Neuronal stem cell (in vitro differentiated cells): ENCODE data around the gene STOML1.
A peak's percentile ranks its signal among the peaks of the same experiment; 100 is the strongest.

ENCODE experiments used
- DNase-seq: peaks from one replicate; pipeline ENCODE4 v3.0.0-alpha.2; 2013; ENCODE audit warnings: low spot score
- H2AFZ ChIP-seq: one replicate; pipeline ENCODE4 v1.6.1; 2013; ENCODE audit warnings: mild to moderate bottlenecking, low read length, inconsistent platforms
- H2AK5ac ChIP-seq: 2 replicates; pipeline ENCODE4 v1.6.1; 2013; ENCODE audit warnings: low read depth, mild to moderate bottlenecking, inconsistent platforms, low read length, moderate library complexity, mixed read lengths
- H2BK120ac ChIP-seq: 2 replicates; pipeline ENCODE4 v1.6.1; 2013; ENCODE audit warnings: low read depth, mild to moderate bottlenecking, inconsistent platforms, low read length, moderate library complexity, mixed read lengths
- H2BK12ac ChIP-seq: one replicate; pipeline ENCODE4 v1.6.1; 2013; ENCODE audit warnings: low read length, inconsistent platforms
- H2BK15ac ChIP-seq: 2 replicates; pipeline ENCODE4 v1.6.1; 2013; ENCODE audit warnings: mild to moderate bottlenecking, low read length, inconsistent platforms, mixed read lengths
- H2BK5ac ChIP-seq: one replicate; pipeline ENCODE4 v1.6.1; 2013; ENCODE audit warnings: inconsistent platforms, mild to moderate bottlenecking, low read length, moderate library complexity
- H3K14ac ChIP-seq: one replicate; pipeline ENCODE4 v1.6.1; 2013; ENCODE audit warnings: low read length, inconsistent platforms
- H3K18ac ChIP-seq: 2 replicates; pipeline ENCODE4 v1.6.1; 2013; ENCODE audit warnings: low read length, inconsistent platforms
- H3K23ac ChIP-seq: 2 replicates; pipeline ENCODE4 v1.6.1; 2013; ENCODE audit warnings: low read depth, mild to moderate bottlenecking, mixed read lengths, low read length, inconsistent platforms; ENCODE audit not compliant: poor library complexity
- H3K27ac ChIP-seq: replicated peaks from 3 replicates; pipeline ENCODE4 v1.5.1; 2013; ENCODE audit warnings: low read length, inconsistent platforms
- H3K27me3 ChIP-seq, 3 experiments: 2 replicates each; pipeline ENCODE4 v1.6.1; 2013; ENCODE audit warnings: low read length in 3 of 3, mild to moderate bottlenecking in 2 of 3, inconsistent platforms in 1 of 3, low read depth in 1 of 3, mixed read lengths in 1 of 3, moderate library complexity in 1 of 3; ENCODE audit not compliant: control insufficient read depth in 3 of 3, insufficient read depth in 3 of 3
- H3K36me3 ChIP-seq, 2 donors: replicated peaks in 1 of 2; 2 replicates each; pipeline ENCODE4 v1.6.1; 2013; ENCODE audit warnings: low read length in 2 of 2; ENCODE audit not compliant: control insufficient read depth in 2 of 2, insufficient read depth in 2 of 2
- H3K4ac ChIP-seq: 2 replicates; pipeline ENCODE4 v1.6.1; 2013; ENCODE audit warnings: inconsistent platforms, mild to moderate bottlenecking, low read length, moderate library complexity
- H3K4me1 ChIP-seq, 2 donors: 1 replicate in 1 of 2; 2 replicates in 1 of 2; pipeline ENCODE4 v1.6.1; 2013; ENCODE audit warnings: low read length in 2 of 2, low read depth in 1 of 2; ENCODE audit not compliant: control insufficient read depth in 2 of 2, insufficient read depth in 1 of 2
- H3K4me2 ChIP-seq: one replicate; pipeline ENCODE4 v1.6.1; 2013; ENCODE audit warnings: mild to moderate bottlenecking, low read length, inconsistent platforms; ENCODE audit not compliant: insufficient read depth, poor library complexity, severe bottlenecking
- H3K4me3 ChIP-seq, 2 donors: 2 replicates each; pipeline ENCODE4 v1.5.1; 2013; ENCODE audit warnings: low read length in 2 of 2, mild to moderate bottlenecking in 2 of 2, inconsistent platforms in 1 of 2, moderate library complexity in 1 of 2
- H3K79me1 ChIP-seq: one replicate; pipeline ENCODE4 v1.6.1; 2013; ENCODE audit warnings: low read depth, mild to moderate bottlenecking, inconsistent platforms, low read length, moderate library complexity
- H3K9ac ChIP-seq: one replicate; pipeline ENCODE4 v1.6.1; 2013; ENCODE audit warnings: mild to moderate bottlenecking, low read depth, low read length, inconsistent platforms; ENCODE audit not compliant: poor library complexity
- H3K9me3 ChIP-seq, 2 donors: replicated peaks in 1 of 2; 2 replicates each; pipeline versions ENCODE3 to v1.6.1; 2013; ENCODE audit warnings: low read length in 2 of 2, mild to moderate bottlenecking in 2 of 2, inconsistent platforms in 1 of 2, low read depth in 1 of 2, mixed read lengths in 1 of 2, moderate library complexity in 1 of 2; ENCODE audit not compliant: control insufficient read depth in 2 of 2, insufficient read depth in 1 of 2
- H4K8ac ChIP-seq: one replicate; pipeline ENCODE4 v1.6.1; 2013; ENCODE audit warnings: low read depth, mild to moderate bottlenecking, inconsistent platforms, low read length, moderate library complexity
- H4K91ac ChIP-seq: one replicate; pipeline ENCODE4 v1.6.1; 2013; ENCODE audit warnings: low read length, low read depth, mild to moderate bottlenecking, inconsistent platforms; ENCODE audit not compliant: poor library complexity
- WGBS, 2 donors: extraction: QIAGEN DNeasy Blood & Tissue Kit; methylation state at CpG; one replicate each; pipeline ENCODE4 v1.1.7; 2013; ENCODE audit warnings: missing lambda C conversion rate in 2 of 2, mixed read lengths in 1 of 2; ENCODE audit not compliant: insufficient read length in 2 of 2, insufficient replicate concordance in 1 of 2; ENCODE audit errors: extremely low coverage in 2 of 2; 5-methylcytosine and 5-hydroxymethylcytosine counted together

Gene STOML1

DNA sequence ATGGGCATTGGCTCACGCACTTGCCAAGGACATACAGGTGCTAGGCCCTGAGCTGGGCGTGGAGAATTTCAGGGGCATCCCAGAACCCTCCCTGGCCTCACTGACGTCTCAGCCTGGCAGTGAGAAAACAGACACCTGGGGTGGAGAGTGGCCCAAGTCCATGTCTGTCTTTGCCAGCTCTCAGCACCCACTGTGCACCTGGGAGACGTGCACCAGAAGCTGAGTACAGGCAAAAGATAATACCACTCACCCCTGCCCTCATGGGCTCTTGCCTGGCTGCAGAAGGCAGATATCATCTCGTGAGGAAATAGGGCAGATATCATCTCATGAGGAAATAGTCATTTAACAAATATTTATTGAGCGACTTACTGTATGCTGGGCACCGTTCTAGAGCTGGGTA is 57.8 kb downstream of the STOML1 start:
- Histone ChIP-seq H2BK5ac (no peak overlapping the region), H3K4me3 (no peak overlapping the region), H2BK15ac (no peak overlapping the region), H4K91ac (no peak overlapping the region), H3K4me1 (peaks cover 23 to 26% of the 10 kb centered on the region in 2 donors), H3K9ac (no peak overlapping the region), H3K27me3 (no peaks in the 10 kb centered on the region), H3K36me3 (no peaks in the 10 kb centered on the region), H3K27ac (no peak overlapping the region), H2AK5ac (peak overlapping the region; percentile 1), H3K14ac (no peak overlapping the region), H4K8ac (no peak overlapping the region), H3K4me2 (no peak overlapping the region), H3K4ac (no peak overlapping the region), H3K79me1 (peaks cover 3% of the 10 kb centered on the region), H3K9me3 (no peaks in the 10 kb centered on the region), H2BK120ac (no peak overlapping the region), H3K18ac (no peak overlapping the region), H3K23ac (no peak overlapping the region), H2AFZ (no peak overlapping the region), H2BK12ac (no peak overlapping the region)
- WGBS, 2 donors, result no CpG with 5 or more reads among the region's 7 CpGs
- no peak for DNase-seq

DNA sequence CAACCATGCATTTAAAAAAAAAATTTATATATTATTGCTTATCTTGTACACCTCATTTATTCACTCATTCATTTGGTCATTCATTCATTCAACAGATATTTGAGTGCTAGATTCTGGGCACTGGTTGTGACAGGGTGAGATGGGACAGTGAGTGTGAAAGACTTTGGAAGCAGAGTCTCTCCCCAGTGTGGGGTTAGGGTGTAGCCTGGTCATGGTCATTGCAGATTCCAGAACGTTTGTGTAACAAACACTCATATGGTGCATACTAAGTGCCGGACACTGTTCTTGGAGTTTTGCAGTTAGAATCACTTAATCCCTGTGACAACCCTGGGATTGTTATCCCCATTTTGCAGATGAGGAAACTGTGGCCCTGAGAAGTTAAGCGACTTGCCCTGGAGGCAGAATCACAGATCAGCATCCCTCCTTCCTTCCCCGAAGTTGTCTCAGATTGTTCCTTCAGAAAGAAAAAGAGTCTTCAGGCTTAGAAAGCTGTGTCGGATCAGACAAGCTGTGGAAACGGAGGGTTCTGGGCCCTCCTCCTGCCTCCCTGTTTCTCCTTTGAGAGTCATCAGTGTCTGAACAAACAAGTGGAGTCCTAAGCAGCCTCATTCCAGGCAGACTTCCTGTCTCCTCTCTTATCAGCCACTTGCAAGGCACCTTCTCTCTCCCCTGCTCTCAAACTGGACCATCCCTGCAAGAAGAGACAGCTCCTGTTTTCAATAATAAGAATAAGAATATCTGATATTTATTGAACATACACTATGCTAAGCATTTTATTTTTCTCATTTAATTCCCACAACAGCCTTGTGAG is 59.5 kb downstream of the STOML1 start:
- Histone ChIP-seq H4K8ac (no peak overlapping the region), H3K23ac (no peak overlapping the region), H2BK12ac (no peak overlapping the region), H2AFZ (no peak overlapping the region), H4K91ac (no peak overlapping the region), H3K4ac (no peak overlapping the region), H3K27ac (no peak overlapping the region), H3K9me3 (no peaks in the 10 kb centered on the region), H2AK5ac (no peak overlapping the region), H3K18ac (no peak overlapping the region), H2BK5ac (no peak overlapping the region), H3K4me3 (no peak overlapping the region), H3K27me3 (no peaks in the 10 kb centered on the region), H3K36me3 (no peaks in the 10 kb centered on the region), H2BK15ac (no peak overlapping the region), H3K4me2 (no peak overlapping the region), H3K4me1 (peaks cover 32 to 34% of the 10 kb centered on the region in 2 donors), H2BK120ac (no peak overlapping the region), H3K14ac (no peak overlapping the region), H3K79me1 (peaks cover 6% of the 10 kb centered on the region), H3K9ac (no peak overlapping the region)
- no CpG with 5 or more reads among the region's 6 CpGs for WGBS, 2 donors
- DNase-seq, result no peak

DNA sequence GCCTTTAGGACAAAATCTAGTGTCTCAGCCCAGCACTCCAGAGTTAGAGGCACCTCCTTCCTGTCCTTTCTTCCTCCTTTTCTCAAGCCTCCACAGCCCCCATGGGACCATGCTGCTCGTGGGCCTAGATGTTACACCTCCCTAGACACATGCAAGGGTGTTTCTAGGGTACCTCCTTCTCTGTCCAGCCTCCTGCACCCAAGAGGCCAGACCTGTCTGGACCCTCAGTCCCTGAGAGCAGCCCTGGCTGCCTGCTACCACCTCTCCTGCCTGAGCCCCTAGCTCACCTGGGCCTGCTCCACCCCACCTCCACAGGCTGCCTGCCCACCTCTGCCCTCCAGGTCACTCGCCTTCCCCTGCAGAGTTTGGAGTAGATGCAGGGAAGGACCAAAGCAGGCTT is 60.7 kb downstream of the STOML1 start:
- Histone ChIP-seq H3K23ac (peak overlapping the region; percentile 2), H4K91ac (no peak overlapping the region), H2BK120ac (no peak overlapping the region), H2BK15ac (no peak overlapping the region), H4K8ac (no peak overlapping the region), H3K27ac (no peak overlapping the region), H3K14ac (no peak overlapping the region), H3K9ac (no peak overlapping the region), H3K27me3 (no peaks in the 10 kb centered on the region), H3K4ac (no peak overlapping the region), H2AK5ac (no peak overlapping the region), H2BK5ac (no peak overlapping the region), H3K4me2 (no peak overlapping the region), H3K36me3 (no peaks in the 10 kb centered on the region), H3K18ac (no peak overlapping the region), H3K4me3 (no peak overlapping the region), H3K4me1 (peaks cover 25 to 29% of the 10 kb centered on the region in 2 donors), H3K9me3 (no peaks in the 10 kb centered on the region), H2BK12ac (no peak overlapping the region), H3K79me1 (peaks cover 3% of the 10 kb centered on the region), H2AFZ (no peak overlapping the region)
- no CpG with 5 or more reads among the region's 2 CpGs for WGBS, 2 donors
- DNase-seq, result no peak

DNA sequence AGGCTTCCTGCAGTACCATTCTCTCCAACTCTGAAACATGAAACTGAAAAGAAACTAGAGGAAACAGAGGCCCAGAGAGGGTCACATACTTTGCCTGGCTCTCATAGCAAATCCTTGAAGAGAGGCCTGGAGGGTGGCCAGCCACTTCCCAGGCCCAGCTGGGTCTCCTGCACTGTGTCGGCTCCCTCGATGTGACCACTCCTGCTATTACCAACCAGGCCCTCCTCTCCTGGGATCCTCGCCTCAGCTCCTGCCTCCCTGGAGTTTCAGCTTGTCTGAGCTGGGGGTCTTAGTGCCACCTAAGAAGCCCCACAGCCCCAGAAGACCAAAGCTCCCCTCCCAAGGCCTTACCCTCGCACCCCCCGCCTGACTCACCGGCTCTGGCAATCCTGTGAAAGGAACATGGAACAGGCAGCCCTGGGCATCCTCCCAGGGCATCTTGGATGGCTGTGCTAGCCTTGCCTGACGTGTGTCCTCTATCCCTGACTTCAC is 61.3 kb downstream of the STOML1 start:
- Histone ChIP-seq H3K4me1 (peaks cover 22 to 26% of the 10 kb centered on the region in 2 donors), H2AFZ (no peak overlapping the region), H2BK12ac (no peak overlapping the region), H3K4me3 (no peak overlapping the region), H3K18ac (no peak overlapping the region), H2BK15ac (no peak overlapping the region), H3K36me3 (no peaks in the 10 kb centered on the region), H4K91ac (no peak overlapping the region), H3K27ac (no peak overlapping the region), H4K8ac (no peak overlapping the region), H3K9me3 (no peaks in the 10 kb centered on the region), H2BK5ac (no peak overlapping the region), H2AK5ac (no peak overlapping the region), H2BK120ac (no peak overlapping the region), H3K23ac (no peak overlapping the region), H3K14ac (no peak overlapping the region), H3K27me3 (no peaks in the 10 kb centered on the region), H3K9ac (no peak overlapping the region), H3K4ac (no peak overlapping the region), H3K4me2 (no peak overlapping the region), H3K79me1 (peaks cover 3% of the 10 kb centered on the region)
- WGBS, 2 donors, result no CpG with 5 or more reads among the region's 7 CpGs
- DNase-seq, result no peak
